ENCODE data around the gene MRPL24. TPM values are rescaled to one million over a fixed set of nuclear protein-coding genes. Genes with fewer than 3 reads are reported as not detected.

The MRPL24 gene
- total and polyA plus RNA-seq, 9 of the 15 experiments (the other 6 are each of a cell fraction or from before 2014, with no cell fraction given): 74.3 to 267 (median 113) TPM

GRCh38 chr1:156726549-156727226 is 14.2 kb downstream of the MRPL24 start (continued):
- TF ChIP-seq HIVEP1 (CRISPR knock-in tag; IDR thresholded peaks at IDR 0.05) (no peak), MTA2 (IDR thresholded peaks at IDR 0.05; ENCODE audit: low read depth) (0 out of 2 replicates have a peak, but pooled peaks have one; percentile 5), SMAD2 (IDR thresholded peaks at IDR 0.05; ENCODE audit: low read depth, low read length) (no peak), HMBOX1 (IDR thresholded peaks at IDR 0.05) (no peak), ZNF830 (CRISPR knock-in tag; IDR thresholded peaks at IDR 0.05) (no peak), BRD9 (IDR thresholded peaks at IDR 0.05; ENCODE audit: low read depth, partially characterized antibody) (no peak), ATF2 (CRISPR knock-in tag; IDR thresholded peaks at IDR 0.05) (no peak), ZBTB43 (CRISPR knock-in tag; IDR thresholded peaks at IDR 0.05) (0 out of 2 replicates have a peak, but pooled peaks have one; percentile 22), MYC (IDR thresholded peaks at IDR 0.05; ENCODE audit: low read depth, low read length) (peak; percentile 33; the same call in 1 of the 2 replicates), MYC (CRISPR knock-in tag; IDR thresholded peaks at IDR 0.05; ENCODE audit: borderline replicate concordance, low read depth) (no peak), CTCF (IDR thresholded peaks at IDR 0.05 in 2 of 3, conservative IDR thresholded peaks at IDR 0.05 in 1 of 3; ENCODE audit: insufficient read depth in 2 of 3, low read depth in 1 of 3, low read length in 3 of 3) (peak; percentile 78 to 89 (median 80)), RBBP5 (IDR thresholded peaks at IDR 0.05; ENCODE audit: borderline replicate concordance, insufficient read depth, low read length, poor library complexity, severe bottlenecking) (peak; percentile 47), TBP (optimal IDR thresholded peaks at IDR 0.05; ENCODE audit: low read depth, low read length) (no peak), CBFA2T3 (IDR thresholded peaks at IDR 0.05) (no peak), SRSF7 (optimal IDR thresholded peaks at IDR 0.05; ENCODE audit: low read depth, low read length) (no peak), RBM15 (IDR thresholded peaks at IDR 0.05; ENCODE audit: insufficient read depth, low read length) (no peak), SIN3A (IDR thresholded peaks at IDR 0.05; ENCODE audit: borderline replicate concordance in 2 of 2, control insufficient read depth in 1 of 2, low read depth in 2 of 2, low read length in 2 of 2) (0 out of 4 replicates have a peak, but pooled peaks of 1 of the 2 experiments have one; percentile 15), EP300 (IDR thresholded peaks at IDR 0.05; ENCODE audit: low read length) (0 out of 2 replicates have a peak, but pooled peaks have one; percentile 11), ZNF79 (CRISPR knock-in tag; IDR thresholded peaks at IDR 0.05; ENCODE audit: low read depth) (no peak), MAZ (CRISPR knock-in tag; conservative IDR thresholded peaks at IDR 0.05 in 1 of 2, IDR thresholded peaks at IDR 0.05 in 1 of 2) (peak in 1 of 2 experiments; percentile 59; a peak in 3 of 4 replicates), POLR2A (conservative IDR thresholded peaks at IDR 0.05) (no peak)
- TF ChIP-seq, protein P1, sequence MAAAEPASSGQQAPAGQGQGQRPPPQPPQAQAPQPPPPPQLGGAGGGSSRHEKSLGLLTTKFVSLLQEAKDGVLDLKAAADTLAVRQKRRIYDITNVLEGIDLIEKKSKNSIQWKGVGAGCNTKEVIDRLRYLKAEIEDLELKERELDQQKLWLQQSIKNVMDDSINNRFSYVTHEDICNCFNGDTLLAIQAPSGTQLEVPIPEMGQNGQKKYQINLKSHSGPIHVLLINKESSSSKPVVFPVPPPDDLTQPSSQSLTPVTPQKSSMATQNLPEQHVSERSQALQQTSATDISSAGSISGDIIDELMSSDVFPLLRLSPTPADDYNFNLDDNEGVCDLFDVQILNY (CRISPR knock-in tag; IDR thresholded peaks at IDR 0.05): no peak
